Suprapubic skin (tissue), 4 donors: Measurements from ENCODE around the gene SBNO2. TPM values are rescaled to one million over a fixed set of nuclear protein-coding genes. Genes with fewer than 3 reads are reported as not detected.

Experiments used
- DNase-seq, 2 donors: peaks; one replicate each; pipeline ENCODE4 v3.0.0-alpha.2; 2019; ENCODE audit warnings: low spot score in 2 of 2
- H3K27ac ChIP-seq: fragments of 200-600 bp; sonication (generic); one replicate; pipeline ENCODE4 v1.5.1; 2019
- H3K27me3 ChIP-seq: fragments of 200-600 bp; sonication (generic); one replicate; pipeline ENCODE4 v1.5.1; 2019
- H3K36me3 ChIP-seq: fragments of 200-600 bp; sonication (generic); one replicate; pipeline ENCODE4 v1.5.1; 2019
- H3K4me1 ChIP-seq: fragments of 200-600 bp; sonication (generic); one replicate; pipeline ENCODE4 v1.5.1; 2019
- H3K4me3 ChIP-seq: fragments of 200-600 bp; sonication (generic); one replicate; pipeline ENCODE4 v1.5.1; 2019; ENCODE audit warnings: mild to moderate bottlenecking
- H3K9me3 ChIP-seq: fragments of 200-600 bp; sonication (generic); one replicate; pipeline ENCODE4 v1.5.1; 2019
- CTCF ChIP-seq, 2 donors: fragments of 200-600 bp in 1 of 2; fragments of 450-650 bp in 1 of 2; sonication (generic) in 1 of 2; IDR thresholded peaks; one replicate each; pipeline ENCODE4 v1.5.1; 2016 to 2019; ENCODE audit warnings: antibody characterized with exemption in 2 of 2, mild to moderate bottlenecking in 1 of 2, moderate library complexity in 1 of 2
- EP300 ChIP-seq: sonication (generic); formaldehyde crosslinking; IDR thresholded peaks from one replicate; pipeline ENCODE4 v1.6.1; 2017; ENCODE audit warnings: antibody characterized with exemption
- POLR2A ChIP-seq, 2 donors: fragments of 450-650 bp; IDR thresholded peaks; one replicate each; pipeline ENCODE4 v1.6.1; 2017; ENCODE audit warnings: antibody characterized with exemption in 2 of 2, mild to moderate bottlenecking in 2 of 2, moderate library complexity in 2 of 2
- POLR2AphosphoS5 ChIP-seq, 3 donors: sonication (generic); formaldehyde crosslinking; IDR thresholded peaks; one replicate each; pipeline ENCODE4 v1.6.1; 2017; ENCODE audit warnings: antibody characterized with exemption in 3 of 3
- WGBS: methylation state at CpG from one replicate; pipeline ENCODE4 v1.1.5; 2018; 5-methylcytosine and 5-hydroxymethylcytosine counted together
- total RNA-seq, 4 donors: library from RNA; depleted of rRNA; stranded (reverse); fragments of >200 nt; gene quantifications; one replicate each; pipeline ENCODE4 v1.1.0, GENCODE V29; 2016

SBNO2 gene
- total RNA-seq, 4 donors from 2014 or later = 36.7 to 58.9 (median 45.5) TPM

DNA sequence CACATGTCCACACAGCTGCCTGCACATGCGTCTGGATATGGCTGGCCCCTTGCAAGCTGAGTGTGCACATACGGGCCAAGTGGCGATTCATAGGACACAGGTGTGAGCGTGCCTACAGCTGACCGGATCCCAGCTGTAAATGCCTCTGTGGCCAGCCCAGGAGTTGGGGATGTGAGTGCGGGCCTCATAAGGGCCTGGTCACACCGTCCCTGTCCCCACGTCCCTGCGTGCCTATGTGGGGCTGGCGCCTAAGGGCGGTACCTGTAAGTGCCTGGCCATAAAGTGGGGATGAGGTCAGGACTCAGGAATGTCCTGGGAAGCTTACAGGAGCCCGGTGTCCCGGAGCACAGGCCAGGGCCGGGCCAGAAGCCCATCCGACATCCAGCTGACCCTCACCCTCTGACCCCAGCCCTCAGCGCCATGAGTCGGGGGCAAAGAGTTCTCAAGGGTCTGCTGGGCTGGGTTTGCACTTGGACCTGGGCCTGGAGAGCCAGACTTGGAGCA, 108.4 kb downstream of the SBNO2 start:
- H3K4me3 ChIP-seq = no peak overlapping the region
- H3K4me1 ChIP-seq = peaks cover 51% of the 10 kb centered on the region
- H3K27me3 ChIP-seq = peaks cover 35% of the 10 kb centered on the region
- 32% methylated on average over 5 of the region's 17 CpGs for WGBS
- no peak overlapping the region for H3K27ac ChIP-seq
- H3K36me3 ChIP-seq = no peaks in the 10 kb centered on the region
- no peak for TF ChIP-seq POLR2AphosphoS5 (IDR thresholded peaks at IDR 0.05)
- no peak for TF ChIP-seq POLR2A (IDR thresholded peaks at IDR 0.05)
- no peak for TF ChIP-seq CTCF (IDR thresholded peaks at IDR 0.05)
- TF ChIP-seq EP300 = no peak
- no peaks in the 10 kb centered on the region for H3K9me3 ChIP-seq
- DNase-seq = no peak

DNA sequence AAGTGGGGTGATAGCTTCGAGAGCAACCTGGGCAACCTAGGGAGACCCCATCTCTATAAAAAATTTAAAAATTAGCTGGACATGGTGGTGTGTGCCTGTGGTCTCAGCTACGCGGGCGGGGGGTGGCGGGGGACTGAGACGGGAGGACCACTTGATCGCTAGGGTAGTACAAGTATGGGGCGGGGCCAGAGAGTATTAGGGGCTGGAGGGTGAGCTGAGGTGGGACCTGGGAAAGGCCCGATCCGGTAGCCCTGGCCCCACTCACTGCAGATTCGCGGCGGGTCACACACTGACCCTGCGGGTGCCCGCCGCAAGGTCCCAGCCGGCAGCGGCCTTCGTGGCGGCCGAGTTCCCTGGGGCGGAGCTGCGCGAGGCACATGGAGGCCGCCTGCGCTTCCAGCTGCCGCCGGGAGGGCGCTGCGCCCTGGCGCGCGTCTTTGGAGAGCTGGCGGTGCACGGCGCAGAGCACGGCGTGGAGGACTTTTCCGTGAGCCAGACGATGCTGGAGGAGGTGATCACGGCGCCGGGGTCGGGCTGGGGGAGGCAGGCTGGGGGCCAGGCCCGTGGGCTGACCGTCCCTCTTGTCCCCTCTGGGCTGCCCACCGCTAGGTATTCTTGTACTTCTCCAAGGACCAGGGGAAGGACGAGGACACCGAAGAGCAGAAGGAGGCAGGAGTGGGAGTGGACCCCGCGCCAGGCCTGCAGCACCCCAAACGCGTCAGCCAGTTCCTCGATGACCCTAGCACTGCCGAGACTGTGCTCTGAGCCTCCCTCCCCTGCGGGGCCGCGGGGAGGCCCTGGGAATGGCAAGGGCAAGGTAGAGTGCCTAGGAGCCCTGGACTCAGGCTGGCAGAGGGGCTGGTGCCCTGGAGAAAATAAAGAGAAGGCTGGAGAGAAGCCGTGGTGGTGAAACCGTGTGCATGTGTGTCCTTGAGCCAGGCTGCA, 109.1 kb downstream of the SBNO2 start:
- peak in 1 of 2 donors; percentile 71 for DNase-seq
- TF ChIP-seq POLR2AphosphoS5 (IDR thresholded peaks at IDR 0.05) (no peak), POLR2A (IDR thresholded peaks at IDR 0.05) (no peak), CTCF (IDR thresholded peaks at IDR 0.05) (peak; percentile 67 to 97), EP300 (no peak)
- Histone ChIP-seq H3K9me3 (no peaks in the 10 kb centered on the region), H3K27ac (no peak overlapping the region), H3K4me3 (no peak overlapping the region), H3K27me3 (peaks cover 31% of the 10 kb centered on the region), H3K4me1 (peaks cover 49% of the 10 kb centered on the region), H3K36me3 (peaks cover 3% of the 10 kb centered on the region)
- 22% methylated on average over 23 of the region's 60 CpGs for WGBS

- Histone ChIP-seq H3K9me3 (no peaks in the 10 kb centered on the region), H3K27ac (no peak overlapping the region), H3K36me3 (peaks cover 6% of the 10 kb centered on the region), H3K27me3 (peaks cover 27% of the 10 kb centered on the region), H3K4me3 (no peak overlapping the region), H3K4me1 (peaks cover 44% of the 10 kb centered on the region)
- WGBS = 66% methylated on average over 37 of the region's 37 CpGs
- no peak for TF ChIP-seq CTCF (IDR thresholded peaks at IDR 0.05)
- no peak for TF ChIP-seq EP300
- no peak for TF ChIP-seq POLR2AphosphoS5 (IDR thresholded peaks at IDR 0.05)
- no peak for TF ChIP-seq POLR2A (IDR thresholded peaks at IDR 0.05)
- no peak for DNase-seq
Measured at GRCh38 chr19:1063909-1064660, 110.0 kb downstream of the SBNO2 start.

DNA sequence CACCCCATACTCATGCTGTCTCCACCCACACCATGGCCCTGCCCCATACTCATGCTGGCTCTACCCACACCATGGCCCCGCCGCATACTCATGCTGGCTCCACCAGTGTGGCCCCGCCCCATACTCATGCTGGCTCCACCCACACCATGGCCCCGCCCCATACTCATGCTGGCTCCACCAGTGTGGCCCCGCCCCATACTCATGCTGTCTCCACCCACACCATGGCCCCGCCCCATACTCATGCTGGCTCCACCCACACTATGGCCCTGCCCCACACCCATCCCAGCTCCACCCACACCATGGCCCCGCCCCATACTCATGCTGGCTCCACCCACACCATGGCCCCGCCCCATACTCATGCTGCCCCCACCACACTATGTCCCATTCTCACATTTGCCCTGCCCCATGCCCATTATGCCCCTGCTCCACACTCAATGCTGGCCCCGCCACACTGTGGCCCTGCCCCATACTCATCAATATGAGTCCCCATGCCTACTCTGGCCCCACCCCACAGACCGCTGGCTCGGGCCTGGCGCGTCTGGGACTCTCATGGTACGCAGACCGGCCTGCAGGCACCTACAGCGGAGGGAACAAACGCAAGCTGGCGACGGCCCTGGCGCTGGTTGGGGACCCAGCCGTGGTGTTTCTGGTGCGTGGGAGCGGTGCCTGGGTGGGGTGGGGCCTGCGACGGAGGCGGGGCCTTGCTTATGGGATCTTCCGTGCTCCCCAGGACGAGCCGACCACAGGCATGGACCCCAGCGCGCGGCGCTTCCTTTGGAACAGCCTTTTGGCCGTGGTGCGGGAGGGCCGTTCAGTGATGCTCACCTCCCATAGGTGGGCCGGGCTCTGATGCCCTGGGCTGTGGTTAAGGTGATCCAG, 110.8 kb downstream of the SBNO2 start:
- H3K4me1 ChIP-seq = peaks cover 37% of the 10 kb centered on the region
- 79% methylated on average over 14 of the region's 37 CpGs for WGBS

More for the DNA sequence above, 110.8 kb downstream of the SBNO2 start:
- TF ChIP-seq POLR2AphosphoS5 (IDR thresholded peaks at IDR 0.05) = no peak
- no peak for TF ChIP-seq POLR2A (IDR thresholded peaks at IDR 0.05)
- TF ChIP-seq CTCF (IDR thresholded peaks at IDR 0.05) = no peak
- TF ChIP-seq EP300 = no peak
- Histone ChIP-seq H3K4me3 (no peak overlapping the region), H3K9me3 (no peaks in the 10 kb centered on the region), H3K27ac (no peak overlapping the region), H3K27me3 (peaks cover 19% of the 10 kb centered on the region), H3K36me3 (peaks cover 11% of the 10 kb centered on the region)
- DNase-seq = no peak
